GM23248 (cell line): ENCODE results near the gene LKAAEAR1. TPM values are rescaled to one million over a fixed set of nuclear protein-coding genes. Genes with fewer than 3 reads are reported as not detected.

Source experiments
- DNase-seq: peaks from one replicate; pipeline ENCODE4 v3.0.0-alpha.2; 2015
- H2AFZ ChIP-seq: fragments of 200-600 bp; sonication (generic); 2 replicates; pipeline ENCODE4 v1.6.1; 2016; ENCODE audit warnings: antibody characterized with exemption
- H3F3A ChIP-seq: fragments of 200-600 bp; sonication (generic); 2 replicates; pipeline ENCODE4 v1.6.1; 2016; ENCODE audit warnings: mild to moderate bottlenecking, antibody characterized with exemption, mixed run types; ENCODE audit not compliant: insufficient read depth
- H3K27ac ChIP-seq: fragments of 200-600 bp; sonication (generic); 2 replicates; pipeline ENCODE4 v1.5.1; 2016; ENCODE audit warnings: mild to moderate bottlenecking
- H3K27me3 ChIP-seq: fragments of 200-600 bp; sonication (generic); replicated peaks from 2 replicates; pipeline ENCODE4 v1.6.1; 2016; ENCODE audit warnings: mild to moderate bottlenecking; ENCODE audit not compliant: insufficient read depth
- H3K36me3 ChIP-seq: fragments of 200-600 bp; sonication (generic); 2 replicates; pipeline ENCODE4 v1.6.1; 2016; ENCODE audit warnings: low read depth, mild to moderate bottlenecking
- H3K4me1 ChIP-seq: fragments of 200-600 bp; sonication (generic); 2 replicates; pipeline ENCODE4 v1.6.1; 2016; ENCODE audit warnings: mild to moderate bottlenecking; ENCODE audit not compliant: insufficient read depth
- H3K4me2 ChIP-seq: fragments of 200-600 bp; sonication (generic); one replicate; pipeline ENCODE4 v1.6.1; 2016; ENCODE audit warnings: mild to moderate bottlenecking; ENCODE audit not compliant: unreplicated experiment
- H3K4me3 ChIP-seq: fragments of 200-600 bp; sonication (generic); 2 replicates; pipeline ENCODE4 v1.5.1; 2016; ENCODE audit warnings: mild to moderate bottlenecking
- H3K79me2 ChIP-seq: fragments of 200-600 bp; sonication (generic); 2 replicates; pipeline ENCODE4 v1.6.1; 2016; ENCODE audit warnings: mild to moderate bottlenecking; ENCODE audit not compliant: insufficient read depth
- H3K9ac ChIP-seq: fragments of 200-600 bp; sonication (generic); 2 replicates; pipeline ENCODE4 v1.6.1; 2016; ENCODE audit warnings: mild to moderate bottlenecking
- H3K9me2 ChIP-seq: fragments of 200-600 bp; sonication (generic); 2 replicates; pipeline ENCODE4 v1.6.1; 2016; ENCODE audit warnings: mixed run types, mild to moderate bottlenecking, moderate library complexity; ENCODE audit not compliant: insufficient read depth
- H3K9me3 ChIP-seq: fragments of 200-600 bp; sonication (generic); one replicate; pipeline ENCODE4 v1.6.1; 2017; ENCODE audit warnings: low read depth
- H4K20me1 ChIP-seq: fragments of 200-600 bp; sonication (generic); 2 replicates; pipeline ENCODE4 v1.6.0; 2016; ENCODE audit not compliant: insufficient read depth
- EZH2 ChIP-seq: fragments of 200-600 bp; sonication (generic); IDR thresholded peaks from 2 replicates; pipeline ENCODE4 v1.6.1; 2018; ENCODE audit warnings: antibody characterized with exemption, mild to moderate bottlenecking; ENCODE audit not compliant: insufficient read depth, poor library complexity, severe bottlenecking
- EZH2phosphoT487 ChIP-seq: fragments of 200-600 bp; sonication (generic); IDR thresholded peaks from 2 replicates; pipeline ENCODE4 v1.6.1; 2018; ENCODE audit warnings: antibody characterized with exemption, moderate library complexity, mild to moderate bottlenecking, low read depth; ENCODE audit not compliant: insufficient read depth
- WGBS, 2 experiments: methylation state at CpG; one replicate each; pipeline ENCODE4 v1.1.6; 2015 to 2017; ENCODE audit warnings: low lambda C conversion rate in 2 of 2, low coverage in 1 of 2; ENCODE audit errors: missing lambda C conversion rate in 2 of 2; 5-methylcytosine and 5-hydroxymethylcytosine counted together
- in situ Hi-C: fragments of 300-500 bp; cut with MboI; formaldehyde crosslinking; loops from 2 replicates; pipeline ENCODE4 v1.15.0; 2020
- microRNA-seq: library from miRNA; unstranded; fragments of <30 nt; microRNA quantifications from one replicate; pipeline ENCODE4, GENCODE V29; 2016; ENCODE audit warnings: borderline number of aligned reads
- polyA plus RNA-seq: library from polyadenylated mRNA; unstranded; fragments of >200 nt; fragmentation: Nextera tagmentation; extraction: Ambion mirVana; gene quantifications from 2 replicates; pipeline ENCODE4 v1.2.1, GENCODE V29; 2016
- small RNA-seq: library from RNA; depleted of rRNA; stranded (forward); fragments of <200 nt; gene quantifications from one replicate; pipeline ENCODE3, GENCODE V24; 2014; ENCODE audit warnings: low read depth, low replicate concordance
- total RNA-seq: library from RNA; depleted of rRNA; stranded (reverse); fragments of >200 nt; shearing (Covaris generic); gene quantifications from 2 replicates; pipeline ENCODE4 v1.2.3, GENCODE V29; 2014; rRNA removed

The LKAAEAR1 gene
- total and polyA plus RNA-seq, 2 experiments from 2014 or later: 0.59 to 3.7 TPM

DNA sequence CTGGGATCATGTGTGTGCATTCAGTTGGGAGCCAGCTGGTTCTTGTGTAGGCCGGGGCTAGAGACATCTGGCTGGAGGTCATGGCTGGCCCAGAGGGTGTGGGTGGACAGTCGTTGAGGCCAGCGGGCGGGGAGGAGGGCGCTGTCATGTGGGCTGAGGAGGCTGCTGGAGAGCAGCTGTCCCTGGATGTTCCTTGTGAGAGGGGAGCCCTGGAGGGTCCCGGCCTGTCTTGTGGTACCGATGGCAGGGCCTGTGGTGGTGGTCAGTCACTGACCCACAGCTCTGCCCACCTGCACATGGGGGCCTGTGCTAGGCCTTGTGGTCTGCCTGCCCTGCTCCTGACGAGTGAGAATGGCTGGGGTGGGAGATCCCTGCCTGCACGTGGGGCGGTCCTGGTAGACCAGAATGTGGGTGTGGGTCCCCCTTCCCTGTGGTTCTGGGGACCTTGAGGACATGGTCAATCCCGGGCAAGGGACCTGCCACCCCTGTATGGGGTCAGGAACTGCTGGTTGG lies 50.2 kb downstream of the LKAAEAR1 start:
- no peak for TF ChIP-seq EZH2
- no peak for TF ChIP-seq EZH2phosphoT487

More for the DNA sequence above, 50.2 kb downstream of the LKAAEAR1 start:
- DNase-seq: no peak
- Histone ChIP-seq H3F3A (no peaks in the 10 kb centered on the region), H3K4me2 (no peak overlapping the region), H3K9me2 (no peaks in the 10 kb centered on the region), H2AFZ (no peak overlapping the region), H3K4me3 (no peak overlapping the region), H3K9me3 (no peaks in the 10 kb centered on the region), H3K36me3 (peaks cover 3% of the 10 kb centered on the region; the same call in 1 of the 2 replicates), H3K9ac (no peak overlapping the region), H3K27me3 (no peaks in the 10 kb centered on the region), H3K79me2 (no peaks in the 10 kb centered on the region), H3K27ac (no peak overlapping the region), H3K4me1 (no peaks in the 10 kb centered on the region), H4K20me1 (no peaks in the 10 kb centered on the region)
- in situ Hi-C loops: no loop called here
- WGBS, 2 experiments: 55 to 67% methylated on average over 9 to 10 of the region's 11 CpGs

Small RNAs within 50 kb of the gene (microRNA-seq; reads per million reads assigned to microRNA genes)
- gene MIR6813: 2.6 reads per million

Small RNAs within 50 kb of the gene (small RNA-seq; reads per million reads assigned to genes)
- gene AL355803.1 (not detected), gene MIR6813 (not detected)

Other genes with a start within 250 kb of the LKAAEAR1 start
- gene ABHD16B, start 222.9 kb downstream of the LKAAEAR1 start, total RNA-seq: not detected in 2 replicates
- not detected in 2 replicates for gene ABHD16B, start 222.9 kb downstream of the LKAAEAR1 start, polyA plus RNA-seq
- gene TPD52L2, start 219.1 kb downstream of the LKAAEAR1 start, total RNA-seq: 198 and 214 TPM in 2 replicates
- gene TPD52L2, start 219.1 kb downstream of the LKAAEAR1 start, polyA plus RNA-seq: 220 and 227 TPM in 2 replicates
- 68.0 and 70.9 TPM in 2 replicates for gene DNAJC5, start 189.3 kb downstream of the LKAAEAR1 start, total RNA-seq
- 22.4 and 24.9 TPM in 2 replicates for gene DNAJC5, start 189.3 kb downstream of the LKAAEAR1 start, polyA plus RNA-seq
- 17.6 and 21.5 TPM in 2 replicates for gene UCKL1, start 128.0 kb downstream of the LKAAEAR1 start, total RNA-seq
- gene UCKL1, start 128.0 kb downstream of the LKAAEAR1 start, polyA plus RNA-seq: 28.8 and 33.4 TPM in 2 replicates
- 16.4 and 16.6 TPM in 2 replicates for gene ZNF512B, start 114.5 kb downstream of the LKAAEAR1 start, total RNA-seq
- gene ZNF512B, start 114.5 kb downstream of the LKAAEAR1 start, polyA plus RNA-seq: 1.2 and 1.5 TPM in 2 replicates
- gene SAMD10, start 104.8 kb downstream of the LKAAEAR1 start, total RNA-seq: 0.38 and 1.3 TPM in 2 replicates
- gene SAMD10, start 104.8 kb downstream of the LKAAEAR1 start, polyA plus RNA-seq: 1.3 and 1.7 TPM in 2 replicates
- gene PRPF6, start 103.3 kb downstream of the LKAAEAR1 start, total RNA-seq: 39.0 and 47.1 TPM in 2 replicates
- gene PRPF6, start 103.3 kb downstream of the LKAAEAR1 start, polyA plus RNA-seq: 54.8 and 59.4 TPM in 2 replicates
- gene C20orf204, start 48.2 kb downstream of the LKAAEAR1 start, total RNA-seq: 0.32 and 0.51 TPM in 2 replicates
- 0.09 and 0.14 TPM in 2 replicates for gene C20orf204, start 48.2 kb downstream of the LKAAEAR1 start, polyA plus RNA-seq
- not detected in 2 replicates for gene SOX18, start 34.8 kb downstream of the LKAAEAR1 start, total RNA-seq
- not detected in 2 replicates for gene SOX18, start 34.8 kb downstream of the LKAAEAR1 start, polyA plus RNA-seq
- gene TCEA2, start 21.2 kb downstream of the LKAAEAR1 start, total RNA-seq: 34.3 and 39.2 TPM in 2 replicates
- 67.9 and 70.7 TPM in 2 replicates for gene TCEA2, start 21.2 kb downstream of the LKAAEAR1 start, polyA plus RNA-seq
- 7.0 and 13.2 TPM in 2 replicates for gene RGS19, start 4.9 kb downstream of the LKAAEAR1 start, total RNA-seq
- gene RGS19, start 4.9 kb downstream of the LKAAEAR1 start, polyA plus RNA-seq: 18.7 and 20.9 TPM in 2 replicates
- gene OPRL1, start 4.3 kb downstream of the LKAAEAR1 start, total RNA-seq: 0.86 and 1.1 TPM in 2 replicates
- 0.35 and 0.53 TPM in 2 replicates for gene OPRL1, start 4.3 kb downstream of the LKAAEAR1 start, polyA plus RNA-seq
- not detected in 2 replicates for gene NPBWR2, start 23.2 kb upstream of the LKAAEAR1 start, total RNA-seq
- not detected in 2 replicates for gene NPBWR2, start 23.2 kb upstream of the LKAAEAR1 start, polyA plus RNA-seq
- not detected in 2 replicates for gene MYT1, start 80.1 kb upstream of the LKAAEAR1 start, total RNA-seq
- gene MYT1, start 80.1 kb upstream of the LKAAEAR1 start, polyA plus RNA-seq: not detected in 2 replicates
- 34.3 and 134 TPM in 2 replicates for gene PCMTD2, start 171.3 kb upstream of the LKAAEAR1 start, total RNA-seq
- gene PCMTD2, start 171.3 kb upstream of the LKAAEAR1 start, polyA plus RNA-seq: 16.6 and 21.1 TPM in 2 replicates